Sigmoid colon (tissue), 4 donors: Measurements from ENCODE around the gene PRKAG3.

ENCODE experiments used
- CTCF ChIP-seq, 4 experiments: fragments of 450-650 bp in 3 of 4; fragments of 200-600 bp in 1 of 4; IDR thresholded peaks; one replicate each; pipeline ENCODE4 v1.5.1; 2016 to 2019; ENCODE audit warnings: antibody characterized with exemption in 4 of 4, mild to moderate bottlenecking in 3 of 4, moderate library complexity in 2 of 4
- EP300 ChIP-seq, 4 donors: sonication (generic); formaldehyde crosslinking; IDR thresholded peaks; one replicate each; pipeline ENCODE4 v1.6.1; 2017; ENCODE audit warnings: antibody characterized with exemption in 4 of 4
- POLR2A ChIP-seq, 2 donors: fragments of 450-650 bp; IDR thresholded peaks; one replicate each; pipeline ENCODE4 v1.6.1; 2016; ENCODE audit warnings: antibody characterized with exemption in 2 of 2, mild to moderate bottlenecking in 2 of 2, moderate library complexity in 2 of 2
- POLR2AphosphoS5 ChIP-seq, 4 donors: sonication (generic); formaldehyde crosslinking; IDR thresholded peaks; one replicate each; pipeline ENCODE4 v1.6.1; 2017; ENCODE audit warnings: antibody characterized with exemption in 4 of 4

- TF ChIP-seq CTCF (IDR thresholded peaks at IDR 0.05) (no peak), POLR2A (IDR thresholded peaks at IDR 0.05) (no peak), POLR2AphosphoS5 (IDR thresholded peaks at IDR 0.05) (no peak), EP300 (IDR thresholded peaks at IDR 0.05) (no peak)
These were observed 19.7 kb upstream of the PRKAG3 start for GRCh38 chr2:218851286-218851685.
